ENCODE results near the gene KIRREL2.
"Not testable (repeated sequence)": the region's sequence is repeated elsewhere in the genome, so short reads cannot be mapped to it uniquely, and the experiment has no call there.

KIRREL2 gene

DNA sequence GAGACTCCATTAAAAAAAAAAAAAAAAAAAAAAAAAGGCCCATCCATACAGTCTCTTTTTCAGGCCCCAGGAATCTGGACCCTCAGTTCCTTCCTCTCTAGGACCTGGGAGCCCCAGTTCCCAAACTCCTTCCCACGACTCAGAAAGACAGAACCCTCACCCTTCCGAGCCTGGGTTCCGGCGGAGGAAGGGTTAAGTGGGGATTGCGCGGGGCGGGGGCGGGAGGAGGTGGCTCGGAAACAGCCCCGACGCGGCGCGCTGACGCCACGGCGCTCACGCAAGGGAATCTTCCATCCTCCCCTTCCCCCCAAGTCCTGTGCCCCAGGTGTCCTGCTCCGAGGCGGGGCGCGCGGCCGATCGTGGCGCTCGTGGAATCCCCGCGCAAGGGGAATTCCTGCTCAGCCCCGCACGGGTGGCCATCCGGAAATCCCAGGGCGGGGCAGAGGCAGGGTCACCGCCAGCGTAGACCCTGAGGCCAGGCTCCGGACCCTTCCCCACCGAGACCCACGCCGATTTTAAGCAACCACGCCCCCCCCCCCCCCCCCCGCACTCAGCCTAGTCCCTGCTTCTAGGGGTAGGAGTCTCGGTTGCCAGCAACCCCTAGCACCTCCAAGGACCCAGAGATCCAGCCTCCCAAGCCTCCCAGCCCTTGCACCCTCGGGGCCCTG lies 43.0 kb downstream of the KIRREL2 start:
- DNase-seq = peak; percentile 93

DNA sequence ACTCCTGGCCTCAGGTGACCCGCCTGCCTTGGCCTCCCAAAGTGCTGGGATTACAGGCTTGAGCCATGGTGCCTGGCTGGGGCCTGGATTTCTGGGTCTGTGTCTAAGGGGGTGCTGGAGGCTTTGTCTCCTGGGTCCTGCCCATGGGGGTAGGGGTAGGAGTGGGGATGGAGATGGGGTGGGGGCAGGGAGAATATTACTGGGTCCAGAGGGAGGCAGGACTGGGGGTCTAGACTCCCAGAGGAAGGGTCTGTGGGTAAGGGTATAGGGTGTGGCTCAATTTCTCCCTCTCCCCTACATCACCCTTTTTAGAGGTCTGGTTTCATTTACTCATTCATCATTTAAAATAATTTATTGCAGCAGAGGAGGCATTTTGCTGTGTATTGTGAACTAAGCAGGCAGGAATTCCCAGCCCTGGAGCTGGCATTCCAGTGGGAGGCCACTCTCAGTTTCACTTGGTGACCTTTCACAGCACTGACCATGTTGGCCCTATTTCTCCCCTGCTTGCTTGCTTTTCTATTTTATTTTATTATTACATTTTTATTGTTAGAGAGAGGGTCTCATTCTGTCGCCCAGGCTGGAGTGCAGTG lies 44.4 kb downstream of the KIRREL2 start:
- DNase-seq = no peak

DNA sequence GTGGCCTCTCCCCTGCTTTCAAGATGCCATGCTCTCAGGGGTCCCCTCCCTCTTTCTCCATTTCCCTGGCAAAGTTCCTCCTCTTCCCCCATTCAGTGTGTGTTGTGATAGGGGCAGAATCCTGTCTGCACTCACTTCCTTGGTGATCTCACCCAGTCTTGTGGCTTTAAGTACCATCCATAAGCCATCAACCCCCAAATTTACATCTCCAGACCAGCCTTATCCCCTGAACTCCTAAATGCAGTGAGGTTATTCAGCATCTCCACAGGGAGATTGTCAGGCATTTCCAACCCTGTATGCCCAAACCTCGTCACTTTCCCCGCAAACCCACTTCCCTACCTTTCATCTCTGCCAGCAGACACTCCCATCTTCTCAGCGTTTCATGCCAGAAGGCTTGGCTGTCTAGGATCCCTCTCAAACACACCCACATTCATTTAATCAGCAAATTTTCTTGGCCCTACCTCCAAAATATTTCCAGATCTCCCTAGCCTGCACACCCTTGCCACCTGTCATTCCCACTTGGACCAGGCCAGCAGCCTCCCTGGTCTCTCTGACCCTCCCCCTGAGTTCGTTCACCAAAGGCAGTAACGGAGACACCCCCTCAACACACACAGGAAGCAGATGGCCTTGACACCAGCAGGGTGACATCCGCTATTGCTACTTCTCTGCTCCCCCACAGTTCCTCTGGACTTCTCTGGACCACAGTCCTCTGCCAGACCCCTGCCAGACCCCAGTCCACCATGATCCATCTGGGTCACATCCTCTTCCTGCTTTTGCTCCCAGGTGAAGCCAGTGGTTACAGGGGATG lies 45.3 kb downstream of the KIRREL2 start, which contains the start of gene HCST:
Gene HCST (plus strand): TSS at position 676 of the 808 bp plus-strand sequence. CDS start 65 bp downstream, at position 741.
- peak; percentile 36 for DNase-seq

DNA sequence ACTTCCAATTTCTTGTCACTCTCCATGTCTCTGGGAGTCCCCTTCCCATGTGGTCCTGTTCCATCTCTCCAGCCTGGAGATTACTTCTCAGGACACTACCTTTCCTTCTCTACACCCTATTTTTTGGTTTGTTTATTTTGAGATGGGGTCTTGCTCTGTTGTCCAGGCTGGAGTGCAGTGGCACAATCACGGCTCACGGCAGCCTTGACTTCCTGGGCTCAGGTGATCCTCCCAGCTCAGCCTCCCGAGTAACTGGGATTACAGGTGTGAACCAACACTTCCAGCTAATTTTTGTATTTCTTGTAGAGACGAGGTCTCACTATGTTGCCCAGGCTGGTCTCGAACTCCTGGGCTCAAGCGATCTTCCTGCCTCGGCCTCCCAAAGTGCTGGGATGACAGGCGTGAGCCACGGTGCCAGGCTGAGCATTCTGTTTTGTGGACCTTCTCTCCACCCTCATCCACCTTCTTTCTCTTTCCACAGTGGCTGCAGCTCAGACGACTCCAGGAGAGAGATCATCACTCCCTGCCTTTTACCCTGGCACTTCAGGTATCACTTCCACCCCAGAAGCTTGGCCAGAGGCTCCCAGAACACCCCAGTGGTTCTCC lies 46.3 kb downstream of the KIRREL2 start:
- DNase-seq = no peak

DNA sequence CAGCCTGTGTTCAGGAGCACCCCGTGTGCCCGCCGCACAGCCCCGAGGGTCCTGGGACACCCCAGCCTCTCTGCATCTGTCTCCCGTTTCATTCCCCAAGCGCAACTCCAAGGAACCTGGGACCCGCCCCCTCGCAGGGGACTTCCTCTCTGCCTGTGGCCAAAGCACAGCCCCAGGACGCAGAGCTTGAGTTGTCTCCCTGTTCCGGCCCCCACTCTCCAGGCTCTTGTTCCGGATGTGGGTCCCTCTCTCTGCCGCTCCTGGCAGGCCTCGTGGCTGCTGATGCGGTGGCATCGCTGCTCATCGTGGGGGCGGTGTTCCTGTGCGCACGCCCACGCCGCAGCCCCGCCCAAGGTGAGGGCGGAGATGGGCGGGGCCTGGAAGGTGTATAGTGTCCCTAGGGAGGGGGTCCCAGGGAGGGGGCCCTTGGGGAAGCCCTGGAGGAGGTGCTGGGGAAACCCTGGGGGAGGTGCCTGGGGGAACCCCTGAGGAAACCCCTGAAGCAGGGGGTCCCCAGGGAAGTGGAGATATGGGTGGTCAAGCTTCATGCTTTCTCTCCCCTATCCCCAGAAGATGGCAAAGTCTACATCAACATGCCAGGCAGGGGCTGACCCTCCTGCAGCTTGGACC lies 47.0 kb downstream of the KIRREL2 start:
- peak; percentile 88 for DNase-seq

DNA sequence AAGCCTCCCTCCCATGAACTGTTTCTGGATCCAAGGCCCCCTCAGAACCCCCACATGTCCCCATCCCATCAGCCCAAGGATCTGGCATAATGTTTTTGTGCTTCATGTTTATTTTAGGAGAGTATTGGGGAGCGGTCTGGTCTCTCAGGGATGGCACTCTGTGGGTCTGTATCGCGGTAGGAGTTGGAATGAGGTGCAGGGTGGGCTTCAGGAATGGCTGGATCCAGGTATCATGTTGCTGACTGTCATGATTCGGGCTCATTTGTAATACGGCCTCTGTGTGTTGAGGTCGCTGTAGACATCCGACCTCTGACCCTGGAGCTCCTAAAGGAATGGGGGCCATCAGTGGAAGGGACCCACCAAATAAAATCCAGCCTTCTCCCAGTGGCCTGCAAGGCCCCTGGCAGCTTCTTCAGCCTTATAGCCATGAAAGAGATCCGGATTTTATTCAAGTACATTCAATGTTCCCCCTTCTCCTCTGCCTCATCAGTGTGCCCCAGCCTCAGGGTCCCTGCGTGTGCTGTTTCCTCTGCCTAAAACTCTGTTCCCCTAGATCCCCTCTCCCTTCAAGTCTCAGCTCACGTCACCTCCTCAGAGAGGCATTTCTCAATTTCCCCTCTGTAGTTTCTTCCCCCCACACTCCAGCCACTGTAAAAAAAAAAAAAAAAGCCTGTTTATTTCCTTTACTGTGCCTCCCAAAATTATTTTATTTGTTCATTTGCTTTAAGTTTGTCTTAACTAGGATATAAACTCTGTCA lies 47.8 kb downstream of the KIRREL2 start:
- no peak for DNase-seq

DNA sequence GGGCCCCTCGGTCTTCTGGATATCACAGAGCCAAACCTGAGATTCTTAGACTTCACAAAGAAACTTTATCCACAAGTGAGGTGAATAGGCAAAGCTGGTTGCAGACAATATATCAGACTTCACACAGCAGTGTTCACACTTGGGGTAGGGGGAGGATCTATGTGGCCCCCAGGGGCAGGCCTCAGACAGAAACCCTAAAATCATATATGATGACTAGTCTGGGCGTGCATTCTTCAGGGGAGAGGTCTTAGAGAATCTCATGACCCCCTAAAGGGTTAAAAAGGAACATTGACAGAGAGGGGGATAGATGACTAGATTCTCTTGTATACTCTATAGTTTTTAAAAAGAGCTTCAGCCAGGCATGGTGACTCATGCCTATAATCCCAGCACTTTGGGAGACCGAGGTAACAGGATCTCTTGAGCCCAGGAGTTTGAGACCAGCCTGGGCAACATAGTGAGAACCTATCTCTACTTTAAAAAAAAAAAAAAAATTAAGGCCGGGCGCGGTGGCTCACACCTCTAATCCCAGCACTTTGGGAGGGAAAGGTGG lies 48.5 kb downstream of the KIRREL2 start:
- no peak for DNase-seq

DNA sequence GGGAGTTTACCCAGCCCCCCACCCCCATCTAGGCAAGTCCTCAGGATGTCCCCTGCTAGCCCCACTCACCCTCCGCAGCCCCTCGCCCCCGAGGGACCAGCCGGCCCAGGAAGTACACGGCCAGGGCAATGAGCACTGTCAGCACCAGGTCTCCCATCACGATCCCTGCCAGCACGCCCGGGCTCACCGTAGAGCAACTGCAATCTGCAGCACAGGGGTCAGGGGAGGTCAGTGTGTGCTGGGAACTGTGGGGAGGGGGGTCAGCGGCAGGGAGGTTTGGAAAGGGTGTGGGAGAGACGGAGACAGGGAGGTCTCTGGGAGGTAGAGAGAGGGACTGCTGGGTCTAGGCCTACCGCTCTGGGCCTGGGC lies 50.6 kb downstream of the KIRREL2 start:
- DNase-seq = no peak

DNA sequence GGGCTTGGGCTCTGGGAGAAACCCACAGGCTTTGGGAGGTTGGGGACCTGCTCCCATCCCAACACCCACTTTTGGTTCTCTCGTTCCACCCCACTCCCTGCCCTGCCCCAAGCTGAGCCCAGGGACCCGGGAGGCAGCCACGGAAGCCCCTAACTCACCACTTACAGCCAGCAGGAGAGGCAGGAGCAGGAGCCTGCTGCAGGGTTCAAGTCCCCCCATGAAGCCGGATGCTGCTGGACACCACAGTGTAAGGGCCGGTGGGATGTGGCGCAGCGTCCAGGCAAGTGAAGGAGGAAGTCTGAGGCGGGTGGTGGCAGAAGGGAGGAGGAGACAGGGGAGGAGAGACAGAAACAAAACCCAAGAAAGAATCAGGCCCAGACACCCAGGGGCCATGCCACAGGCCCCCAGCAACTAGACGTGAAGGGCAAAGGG lies 51.3 kb downstream of the KIRREL2 start, which contains the start of gene TYROBP:
Gene TYROBP (minus strand): TSS at position 286 of the 432 bp plus-strand sequence. CDS start 67 bp downstream, at position 219.
- no peak for DNase-seq

DNA sequence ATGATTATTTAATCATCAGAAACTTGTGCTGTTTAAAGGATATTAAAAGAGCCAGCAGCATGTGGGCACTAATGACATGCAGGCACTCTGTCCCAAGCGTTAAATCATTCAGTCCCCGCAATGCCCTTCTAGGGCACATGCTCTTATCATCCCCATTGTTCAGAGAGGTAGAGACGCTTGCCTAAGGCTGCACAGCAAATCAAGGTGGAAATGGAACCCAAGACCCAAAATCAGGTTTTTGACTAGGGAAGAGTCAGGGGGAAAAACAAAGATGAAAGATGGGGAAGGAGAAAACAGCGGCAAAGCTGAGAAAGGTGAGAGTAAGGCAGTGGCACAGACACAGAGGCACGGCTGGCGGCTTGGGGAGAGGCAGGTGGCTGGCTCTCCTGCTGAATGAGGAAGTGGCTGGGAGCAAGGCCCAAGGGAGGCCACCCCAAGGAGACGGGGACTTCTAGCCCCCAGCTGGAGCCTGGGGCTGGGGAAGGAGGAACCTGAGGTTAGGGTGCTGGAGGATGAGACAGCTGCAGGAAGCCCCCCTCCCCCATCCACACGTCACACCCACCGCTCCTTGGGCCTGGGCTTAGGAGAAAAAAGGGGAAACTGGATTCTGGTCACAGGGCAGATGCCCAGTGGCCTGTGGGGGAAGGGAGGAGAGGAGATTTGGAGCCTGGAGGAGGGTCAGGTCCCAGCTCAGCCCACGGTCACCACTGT lies 52.4 kb downstream of the KIRREL2 start:
- no peak for DNase-seq

DNA sequence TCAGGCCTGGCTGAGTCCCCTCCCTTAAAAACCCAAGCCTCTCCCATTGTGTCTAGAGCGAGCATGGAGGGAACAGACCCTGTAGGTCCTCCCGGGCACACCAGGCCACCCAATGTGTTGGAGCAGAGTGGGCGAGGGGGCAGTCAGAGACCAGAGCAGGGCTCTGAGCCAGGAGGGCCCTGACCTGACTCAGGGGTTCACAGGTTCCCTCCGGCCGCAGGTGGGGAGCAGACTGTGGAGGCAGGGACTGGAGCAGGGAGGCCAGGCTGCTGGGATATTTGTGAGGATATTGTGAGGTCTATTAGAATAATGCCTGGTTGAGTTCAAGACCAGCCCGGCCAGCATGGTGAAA lies 52.9 kb downstream of the KIRREL2 start:
- DNase-seq = no peak

DNA sequence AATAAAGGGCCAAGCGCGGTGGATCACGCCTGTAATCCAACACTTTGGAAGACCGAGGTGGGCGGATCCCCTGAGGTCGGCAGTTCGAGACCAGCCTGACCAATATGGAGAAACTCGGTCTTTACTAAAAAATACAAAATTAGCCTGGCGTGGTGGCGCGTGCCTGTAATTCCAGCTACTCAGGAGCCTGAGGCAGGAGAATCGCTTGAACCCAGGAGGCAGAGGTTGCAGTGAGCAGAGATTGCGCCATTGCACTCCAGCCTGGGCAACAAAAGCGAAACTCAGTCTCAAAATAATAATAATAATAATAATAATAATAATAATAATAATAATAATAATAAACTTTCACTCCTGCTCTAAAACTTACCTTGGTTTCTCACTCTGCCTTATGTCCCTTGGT lies 53.6 kb downstream of the KIRREL2 start:
- not testable (repeated sequence) for DNase-seq

DNA sequence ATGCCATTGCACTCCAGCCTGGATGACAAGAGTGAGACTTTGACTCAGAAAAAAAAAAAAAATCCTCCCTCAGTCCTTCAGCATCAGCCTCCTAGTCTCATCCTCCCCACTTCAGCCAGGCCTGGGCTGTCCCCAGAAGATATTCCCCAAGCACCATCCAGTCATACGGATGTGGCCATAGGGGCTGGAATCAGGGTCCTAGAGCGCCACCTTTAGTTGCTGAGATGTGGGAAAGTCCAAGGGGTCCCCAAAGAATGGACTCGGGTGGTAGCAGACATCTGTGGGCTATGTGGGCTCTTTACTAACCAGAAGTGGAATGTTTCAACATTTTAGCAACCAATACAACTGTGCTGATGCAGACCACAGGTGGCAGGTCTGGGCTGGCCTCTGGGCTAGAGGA lies 54.5 kb downstream of the KIRREL2 start:
- no peak for DNase-seq

DNA sequence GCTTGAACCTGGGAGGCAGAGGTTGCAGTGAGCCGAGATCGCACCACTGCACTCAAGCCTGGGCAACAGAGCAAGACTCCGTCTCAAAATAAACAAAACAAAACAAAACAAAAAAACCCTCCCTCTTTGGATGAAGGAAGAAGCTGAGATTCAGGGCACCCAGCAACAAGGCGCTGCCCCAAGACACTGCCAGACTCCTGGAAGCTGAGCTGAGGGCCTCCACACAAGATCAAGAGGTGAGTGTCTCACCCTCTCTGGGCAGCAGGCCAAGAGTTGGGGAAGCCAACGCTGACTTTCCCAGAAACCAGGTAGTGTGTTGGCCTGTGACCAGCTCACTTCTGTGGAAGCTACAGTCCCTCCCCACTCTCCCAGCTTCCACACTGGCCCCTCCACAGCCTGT lies 55.1 kb downstream of the KIRREL2 start:
- peak; percentile 57 for DNase-seq

DNA sequence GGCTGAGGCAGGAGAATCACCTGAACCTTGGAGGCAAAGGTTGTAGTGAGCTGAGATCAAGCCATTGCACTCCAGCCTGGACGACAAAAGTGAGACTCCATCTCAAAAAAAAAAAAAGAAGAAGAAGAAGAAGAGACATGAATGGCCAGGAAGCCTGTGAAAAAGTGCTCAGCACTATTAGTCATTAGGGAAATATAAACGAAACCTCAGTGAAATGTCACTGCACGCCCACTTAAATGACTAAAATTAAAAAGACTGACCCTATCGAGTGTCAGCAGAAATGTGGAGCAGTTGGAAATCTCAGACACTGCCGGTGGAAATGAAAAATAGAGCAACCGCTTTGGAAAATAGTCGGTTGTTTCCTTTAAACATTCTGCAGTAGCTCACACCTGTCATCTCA lies 56.9 kb downstream of the KIRREL2 start:
- DNase-seq = no peak

DNA sequence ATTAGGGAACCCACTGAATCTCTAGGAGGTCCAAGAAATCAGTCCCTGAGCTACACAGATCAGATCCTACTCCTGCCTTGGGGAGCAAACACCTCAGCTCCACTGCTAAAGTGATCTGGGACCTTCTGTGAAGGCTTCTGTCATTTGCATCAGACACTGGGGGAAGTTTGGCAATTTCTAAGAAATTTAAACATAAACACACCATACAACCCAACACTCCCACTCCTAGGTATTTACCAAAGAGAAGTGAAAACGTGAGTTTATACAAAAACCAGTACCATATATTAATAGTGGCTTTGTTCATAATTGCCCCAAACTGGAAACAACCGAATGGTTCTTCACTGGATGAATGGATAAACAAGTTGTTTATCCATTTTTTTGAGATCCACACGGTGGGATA lies 58.7 kb downstream of the KIRREL2 start:
- DNase-seq = no peak
